H1 (cell line): ENCODE results near the gene NMT1. TPM values are rescaled to one million over a fixed set of nuclear protein-coding genes. Genes with fewer than 3 reads are reported as not detected.

Source experiments
- CTCF ChIA-PET: fragments of 300-600 bp; sonication (Branson Sonifier 250); formaldehyde crosslinking; loops from one replicate; lab custom pipeline; 2021; ENCODE audit not compliant: partially characterized antibody; lab: Charles Lee
- POLR2A ChIA-PET: fragments of 300-600 bp; sonication (Branson Sonifier 250); formaldehyde crosslinking; loops from one replicate; lab custom pipeline; 2021; ENCODE audit warnings: inconsistent platforms; ENCODE audit not compliant: partially characterized antibody; lab: Charles Lee
- DNase-seq, 2 experiments: peaks; one replicate each; pipeline versions ENCODE4 v3.0.0 to v3.0.0-alpha.2; 2010 to 2022; ENCODE audit warnings: low spot score in 2 of 2, low read depth in 1 of 2, mixed read lengths in 1 of 2
- FAIRE-seq: peaks from 2 replicates; lab custom pipeline; 2011; peaks lifted over from hg19 to GRCh38; lab: Jason Lieb, UNC
- H2AFZ ChIP-seq: 2 replicates; pipeline ENCODE4 v1.8.1; 2012; ENCODE audit warnings: low read length, inconsistent platforms
- H2AK5ac ChIP-seq: 2 replicates; pipeline ENCODE4 v1.6.1; 2013; ENCODE audit warnings: low read depth, low read length
- H2BK120ac ChIP-seq: replicated peaks from 2 replicates; pipeline ENCODE3; 2013; ENCODE audit warnings: low read depth, low read length, inconsistent platforms
- H2BK12ac ChIP-seq: 2 replicates; pipeline ENCODE4 v1.6.1; 2013; ENCODE audit warnings: low read depth, low read length
- H2BK15ac ChIP-seq: 2 replicates; pipeline ENCODE4 v1.6.1; 2013; ENCODE audit warnings: low read length
- H2BK20ac ChIP-seq: 2 replicates; pipeline ENCODE4 v1.6.1; 2013; ENCODE audit warnings: low read length
- H2BK5ac ChIP-seq: 2 replicates; pipeline ENCODE4 v1.6.1; 2013; ENCODE audit warnings: low read depth, low read length
- H3K14ac ChIP-seq: 2 replicates; pipeline ENCODE4 v1.6.1; 2013; ENCODE audit warnings: inconsistent platforms; ENCODE audit not compliant: insufficient read length
- H3K18ac ChIP-seq: 2 replicates; pipeline ENCODE4 v1.6.1; 2013; ENCODE audit warnings: low read length; ENCODE audit errors: extremely low read depth
- H3K23ac ChIP-seq: 2 replicates; pipeline ENCODE4 v1.6.1; 2013; ENCODE audit warnings: inconsistent platforms; ENCODE audit not compliant: insufficient read length
- H3K23me2 ChIP-seq: 2 replicates; pipeline ENCODE4 v1.6.1; 2013; ENCODE audit warnings: low read depth, low read length
- H3K27ac ChIP-seq: 2 replicates; pipeline ENCODE4 v1.6.1; 2011; ENCODE audit warnings: low read depth, low read length, inconsistent platforms
- H3K27me3 ChIP-seq, 4 experiments: replicated peaks in 1 of 4; 1 replicate in 1 of 4; 2 replicates in 3 of 4; pipeline versions ENCODE4 v1.6.1 to v1.8.1; 2011 to 2013; ENCODE audit warnings: low read length in 3 of 4, mild to moderate bottlenecking in 3 of 4, inconsistent platforms in 2 of 4, mixed read lengths in 2 of 4, moderate library complexity in 1 of 4; ENCODE audit not compliant: control insufficient read depth in 3 of 4, insufficient read depth in 3 of 4; ENCODE audit errors: extremely low read depth in 1 of 4
- H3K36me3 ChIP-seq, 4 experiments: 2 replicates each; pipeline versions ENCODE4 v1.6.1 to v1.8.1; 2011 to 2013; ENCODE audit warnings: mild to moderate bottlenecking in 4 of 4, low read length in 3 of 4, moderate library complexity in 2 of 4, control low read depth in 1 of 4, inconsistent platforms in 1 of 4; ENCODE audit not compliant: insufficient read depth in 4 of 4, control insufficient read depth in 2 of 4
- H3K4ac ChIP-seq: replicated peaks from 2 replicates; pipeline ENCODE3; 2013; ENCODE audit warnings: low read length, low read depth, mixed read lengths, inconsistent platforms; ENCODE audit not compliant: insufficient read length
- H3K4me1 ChIP-seq, 4 experiments: replicated peaks in 1 of 4; 1 replicate in 1 of 4; 2 replicates in 3 of 4; pipeline versions ENCODE4 v1.6.1 to v1.8.1; 2011 to 2013; ENCODE audit warnings: low read length in 3 of 4, inconsistent platforms in 2 of 4, mixed read lengths in 1 of 4; ENCODE audit not compliant: insufficient read depth in 4 of 4, control insufficient read depth in 3 of 4
- H3K4me2 ChIP-seq, 2 experiments: 2 replicates each; pipeline versions ENCODE4 v1.6.1 to v1.8.1; 2011 to 2013; ENCODE audit warnings: low read depth in 2 of 2, low read length in 2 of 2, control low read depth in 1 of 2, inconsistent platforms in 1 of 2, mild to moderate bottlenecking in 1 of 2; ENCODE audit not compliant: insufficient read depth in 1 of 2
- H3K4me3 ChIP-seq, 4 experiments: fragments of 200-600, 300-600 bp in 1 of 4; sonication (generic), shearing (Covaris generic), sonication (Bioruptor Twin) in 1 of 4; 2 replicates each; pipeline versions ENCODE4 v1.5.1 to v1.8.1; 2011 to 2016; ENCODE audit warnings: low read length in 4 of 4, low read depth in 3 of 4, control low read depth in 2 of 4, inconsistent platforms in 2 of 4, mild to moderate bottlenecking in 2 of 4, mixed read lengths in 1 of 4, moderate library complexity in 1 of 4; ENCODE audit not compliant: insufficient read depth in 2 of 4; ENCODE audit errors: extremely low read depth in 1 of 4
- H3K56ac ChIP-seq: replicated peaks from 2 replicates; pipeline ENCODE3; 2013; ENCODE audit warnings: low read depth, mild to moderate bottlenecking, mixed read lengths, low read length, inconsistent platforms; ENCODE audit not compliant: insufficient read length
- H3K79me1 ChIP-seq: 2 replicates; pipeline ENCODE4 v1.6.1; 2013; ENCODE audit warnings: low read depth, low read length, control low read depth
- H3K79me2 ChIP-seq, 2 experiments: 2 replicates each; pipeline versions ENCODE4 v1.6.1 to v1.8.1; 2012 to 2013; ENCODE audit warnings: low read length in 2 of 2, mild to moderate bottlenecking in 2 of 2, inconsistent platforms in 1 of 2; ENCODE audit not compliant: insufficient read depth in 2 of 2, control insufficient read depth in 1 of 2
- H3K9ac ChIP-seq, 4 experiments: replicated peaks in 1 of 4; 1 replicate in 1 of 4; 2 replicates in 3 of 4; pipeline versions ENCODE4 v1.6.1 to v1.8.1; 2011 to 2013; ENCODE audit warnings: low read depth in 3 of 4, low read length in 3 of 4, control low read depth in 2 of 4, mild to moderate bottlenecking in 2 of 4, moderate library complexity in 2 of 4, inconsistent platforms in 1 of 4; ENCODE audit errors: extremely low read depth in 1 of 4
- H3K9me3 ChIP-seq, 2 experiments: 2 replicates each; pipeline versions ENCODE4 v1.6.1 to v1.8.1; 2012 to 2013; ENCODE audit warnings: mild to moderate bottlenecking in 2 of 2, moderate library complexity in 2 of 2, control low read depth in 1 of 2, inconsistent platforms in 1 of 2, low read depth in 1 of 2, low read length in 1 of 2, mixed read lengths in 1 of 2; ENCODE audit not compliant: insufficient read depth in 2 of 2
- H4K20me1 ChIP-seq, 2 experiments: replicated peaks in 1 of 2; 2 replicates each; pipeline versions ENCODE3 to v1.8.1; 2011 to 2013; ENCODE audit warnings: inconsistent platforms in 2 of 2, low read length in 2 of 2, mild to moderate bottlenecking in 1 of 2; ENCODE audit not compliant: insufficient read depth in 2 of 2, control insufficient read depth in 1 of 2
- H4K5ac ChIP-seq: 2 replicates; pipeline ENCODE4 v1.6.1; 2013; ENCODE audit warnings: low read length, low read depth, mixed read lengths, inconsistent platforms; ENCODE audit not compliant: insufficient read length
- H4K8ac ChIP-seq: 2 replicates; pipeline ENCODE4 v1.8.0; 2013; ENCODE audit warnings: mild to moderate bottlenecking, moderate library complexity, low read length, inconsistent platforms; ENCODE audit not compliant: insufficient read depth; ENCODE audit errors: extremely low read depth
- H4K91ac ChIP-seq: replicated peaks from 2 replicates; pipeline ENCODE3; 2013; ENCODE audit warnings: low read length, mixed read lengths, inconsistent platforms; ENCODE audit not compliant: insufficient read length
- CBX5 ChIP-seq: fragments of 300-800, 300-1000 bp; sonication (generic); IDR thresholded peaks from 2 replicates; pipeline ENCODE4 v1.7.1; 2016; ENCODE audit warnings: antibody characterized with exemption, low read length, low read depth
- CEBPB ChIP-seq: IDR thresholded peaks from 2 replicates; pipeline ENCODE4 v1.6.1; 2012; ENCODE audit warnings: low read depth, low read length
- CHD1 ChIP-seq: IDR thresholded peaks from 2 replicates; pipeline ENCODE4 v1.6.1; 2012; ENCODE audit warnings: low read depth, low read length, improper control_type of control experiment
- EZH2 ChIP-seq: fragments of 200-600 bp; sonication (generic); IDR thresholded peaks from 2 replicates; pipeline ENCODE4 v1.7.1; 2012; ENCODE audit warnings: low read depth, mild to moderate bottlenecking, moderate library complexity, low read length, inconsistent platforms; ENCODE audit not compliant: severe bottlenecking
- NRF1 ChIP-seq: IDR thresholded peaks from 2 replicates; pipeline ENCODE4 v1.6.1; 2011; ENCODE audit warnings: mild to moderate bottlenecking, low read depth, low read length, improper control_type of control experiment
- POU5F1 ChIP-seq: IDR thresholded peaks from 2 replicates; pipeline ENCODE4 v1.6.1; 2011; ENCODE audit warnings: low read depth, mild to moderate bottlenecking, low read length, moderate library complexity
- RNF2 ChIP-seq: fragments of 200-900, 300-1000 bp; sonication (generic); IDR thresholded peaks from 2 replicates; pipeline ENCODE4 v1.7.1; 2016; ENCODE audit warnings: borderline replicate concordance, low read depth, mild to moderate bottlenecking, antibody characterized with exemption, low read length; ENCODE audit not compliant: poor library complexity, severe bottlenecking; ENCODE audit errors: missing control alignments
- RXRA ChIP-seq: IDR thresholded peaks from 2 replicates; pipeline ENCODE4 v1.6.1; 2011; ENCODE audit warnings: low read depth, mild to moderate bottlenecking, low read length, moderate library complexity; ENCODE audit not compliant: insufficient read depth
- SIRT6 ChIP-seq: IDR thresholded peaks from one replicate; pipeline ENCODE4 v1.7.1; 2012; ENCODE audit warnings: low read length, inconsistent platforms
- SUZ12 ChIP-seq: fragments of 200-600 bp; sonication (generic); IDR thresholded peaks from 2 replicates; pipeline ENCODE4 v1.6.1; 2012; ENCODE audit warnings: mild to moderate bottlenecking, inconsistent platforms, low read length, moderate library complexity, mixed read lengths
- YY1 ChIP-seq: IDR thresholded peaks from 2 replicates; pipeline ENCODE4 v1.6.1; 2011; ENCODE audit warnings: low read depth, mild to moderate bottlenecking, low read length
- WGBS, 2 experiments: shearing (Covaris generic) in 1 of 2; methylation state at CpG; one replicate each; pipeline versions ENCODE4 v1.1.6 to v1.1.7; 2013 to 2015; ENCODE audit warnings: low lambda C conversion rate in 2 of 2, mixed read lengths in 2 of 2, inconsistent platforms in 1 of 2, low coverage in 1 of 2, missing lambda C conversion rate in 1 of 2; ENCODE audit not compliant: insufficient replicate concordance in 2 of 2, insufficient coverage in 1 of 2, insufficient read length in 1 of 2; ENCODE audit errors: extremely low coverage in 1 of 2, missing lambda C conversion rate in 1 of 2; 5-methylcytosine and 5-hydroxymethylcytosine counted together
- polyA plus RNA-seq, 7 experiments: library from polyadenylated mRNA; depleted of rRNA in 3 of 7; stranded (reverse) in 5 of 7; unstranded in 2 of 7; fragments of >200 nt in 5 of 7; fragments of 200-250 nt in 2 of 7; gene quantifications; 1 replicate in 5 of 7; 2 replicates in 1 of 7; 4 replicates in 1 of 7; pipeline versions ENCODE4 v1.2.1 to v1.2.3, GENCODE V29; 2011 to 2013; ENCODE audit warnings: missing spikeins in 2 of 7, mixed read lengths in 2 of 7
- total RNA-seq: library from RNA; stranded (reverse); fragmentation: NEBNext Ultra II Directional; extraction: Animal tissue kit (Norgen Biotek cat#: 25700); gene quantifications from 2 replicates; pipeline ENCODE4 v1.2.1, GENCODE V29; 2021
- TF ChIP-seq, protein P1 (sequence below): IDR thresholded peaks from 2 replicates; pipeline ENCODE4 v1.6.1; 2012; ENCODE audit warnings: low read length, inconsistent platforms

The NMT1 gene
- total and polyA plus RNA-seq, 2 of the 8 experiments (the other 6 are each of a cell fraction or from before 2014, with no cell fraction given), result 42.9 to 149 TPM

- no peak overlapping the region for H3K4me3 ChIP-seq
- DNase-seq (no peak), FAIRE-seq (no peak)
- no peak overlapping the region for H2AK5ac ChIP-seq
- no peak overlapping the region for H3K23ac ChIP-seq
- H3K27ac ChIP-seq, result no peak overlapping the region
- H3K4ac ChIP-seq, result no peak overlapping the region
- H2BK120ac ChIP-seq, result no peak overlapping the region
- H3K27me3 ChIP-seq, result no peaks in the 10 kb centered on the region
- peaks cover 5 to 13% of the 10 kb centered on the region in 2 experiments for H4K20me1 ChIP-seq
- no peak overlapping the region for H2AFZ ChIP-seq
- POLR2A ChIA-PET, result interaction anchor here (1.1 to 15.8 kb wide), 6 partner anchors 10 to 32 kb away, joined by 3 to 185 read pairs (median 5); partner anchors contain the start of genes HEXIM1 and HEXIM2
- H3K79me1 ChIP-seq, result no peaks in the 10 kb centered on the region
- no peak overlapping the region for H3K14ac ChIP-seq
- no peaks in the 10 kb centered on the region for H3K36me3 ChIP-seq
- no peaks in the 10 kb centered on the region for H3K9me3 ChIP-seq
- no peaks in the 10 kb centered on the region for H3K79me2 ChIP-seq
- no peak overlapping the region for H2BK5ac ChIP-seq
- H3K56ac ChIP-seq, result no peak overlapping the region
- H4K8ac ChIP-seq, result no peak overlapping the region
- no peak overlapping the region for H3K9ac ChIP-seq
- no peak overlapping the region; the same call in 1 of the 2 replicates for H2BK15ac ChIP-seq
- H2BK12ac ChIP-seq, result no peak overlapping the region
- H4K5ac ChIP-seq, result no peak overlapping the region
- no peak overlapping the region for H2BK20ac ChIP-seq
- H3K4me2 ChIP-seq, result no peak overlapping the region
- H3K18ac ChIP-seq, result no peak overlapping the region
- H3K4me1 ChIP-seq, result peaks cover 0 to 20% (median 8%) of the 10 kb centered on the region in 4 experiments; a peak in 5 of 7 replicates
- H4K91ac ChIP-seq, result peak overlapping the region; percentile 44
- WGBS, 2 experiments, result 89% methylated on average over 10 of the region's 10 CpGs; no CpG with 5 or more reads in 1 of the 2 experiments
- peaks cover 8% of the 10 kb centered on the region; the same call in 1 of the 2 replicates for H3K23me2 ChIP-seq
- CTCF ChIA-PET, result interaction anchor here (1.0 to 11.7 kb wide), 8 partner anchors 10 to 107 kb away, joined by 3 to 156 read pairs (median 12); no protein-coding TSS in a partner anchor
- TF ChIP-seq CHD1, result no peak
- no peak for TF ChIP-seq YY1
- TF ChIP-seq CEBPB, result no peak
- no peak for TF ChIP-seq RNF2
- TF ChIP-seq CBX5, result no peak
- no peak for TF ChIP-seq POU5F1
- TF ChIP-seq SIRT6, result no peak
- TF ChIP-seq, protein P1, sequence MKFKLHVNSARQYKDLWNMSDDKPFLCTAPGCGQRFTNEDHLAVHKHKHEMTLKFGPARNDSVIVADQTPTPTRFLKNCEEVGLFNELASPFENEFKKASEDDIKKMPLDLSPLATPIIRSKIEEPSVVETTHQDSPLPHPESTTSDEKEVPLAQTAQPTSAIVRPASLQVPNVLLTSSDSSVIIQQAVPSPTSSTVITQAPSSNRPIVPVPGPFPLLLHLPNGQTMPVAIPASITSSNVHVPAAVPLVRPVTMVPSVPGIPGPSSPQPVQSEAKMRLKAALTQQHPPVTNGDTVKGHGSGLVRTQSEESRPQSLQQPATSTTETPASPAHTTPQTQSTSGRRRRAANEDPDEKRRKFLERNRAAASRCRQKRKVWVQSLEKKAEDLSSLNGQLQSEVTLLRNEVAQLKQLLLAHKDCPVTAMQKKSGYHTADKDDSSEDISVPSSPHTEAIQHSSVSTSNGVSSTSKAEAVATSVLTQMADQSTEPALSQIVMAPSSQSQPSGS, result no peak
- no peak for TF ChIP-seq SUZ12
- TF ChIP-seq EZH2, result no peak
- no peak for TF ChIP-seq RXRA
- TF ChIP-seq NRF1, result no peak
Observed at GRCh38 chr17:45129426-45129939, 68.4 kb downstream of the NMT1 start.
